Right lung (tissue), 5 donors: ENCODE results near the gene CBLB. TPM values are rescaled to one million over a fixed set of nuclear protein-coding genes. Genes with fewer than 3 reads are reported as not detected.

Source experiments
- DNase-seq, 2 donors: peaks; one replicate each; pipeline ENCODE4 v3.0.0-alpha.2; 2013
- polyA plus RNA-seq, 5 donors: library from polyadenylated mRNA; unstranded; fragments of 120-200 nt; gene quantifications; one replicate each; pipeline versions ENCODE4 v1.2.1 to v1.2.3, GENCODE V29; 2013; ENCODE audit warnings: inconsistent platforms in 1 of 5, low replicate concordance in 1 of 5; ENCODE audit not compliant: insufficient read length in 5 of 5, insufficient read depth in 1 of 5

Gene CBLB
- polyA plus RNA-seq, 5 donors: 31.9 to 49.1 (median 45.5) TPM

GRCh38 chr3:105791131-105791530, 77.7 kb downstream of the CBLB start:
- DNase-seq: no peak

DNA sequence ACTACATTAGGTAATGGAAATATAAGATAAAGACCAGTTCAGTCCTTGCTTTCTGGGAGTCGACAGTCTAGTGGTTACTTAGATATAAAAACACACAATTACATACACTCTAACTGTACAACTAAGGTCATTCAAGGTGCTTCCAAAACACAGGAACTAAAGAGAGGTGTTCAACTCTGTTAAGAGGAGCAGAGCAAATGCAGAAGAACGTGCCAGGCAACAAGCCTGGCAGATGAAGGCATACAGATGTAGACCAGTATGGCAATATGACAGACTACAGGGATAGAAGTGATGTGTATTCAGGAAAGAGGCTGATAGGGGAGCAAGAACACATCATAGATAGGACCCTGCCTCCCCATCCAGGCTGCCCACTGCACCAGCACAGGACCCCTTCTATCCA, 78.3 kb downstream of the CBLB start:
- no peak for DNase-seq

DNA sequence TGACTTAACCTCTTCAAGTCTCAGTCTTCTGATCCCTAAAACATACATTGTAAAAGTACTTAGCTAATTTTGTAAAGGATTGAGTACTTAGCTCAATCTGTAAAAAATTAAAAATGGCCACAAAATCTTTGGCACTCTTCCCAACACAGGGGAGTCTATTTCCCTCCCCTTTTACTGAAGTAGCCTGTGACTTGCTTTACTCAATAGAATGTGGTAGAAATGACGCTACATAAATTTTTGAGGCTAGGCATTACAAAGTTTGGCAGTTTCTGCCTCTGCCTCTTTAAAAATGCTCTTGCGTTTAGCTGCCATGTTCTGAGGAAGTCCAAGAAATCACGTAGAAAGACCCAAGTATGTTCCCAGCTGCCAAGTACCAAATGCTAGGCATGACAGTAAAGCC, 80.2 kb downstream of the CBLB start:
- DNase-seq: no peak

- no peak for DNase-seq
Observed at GRCh38 chr3:105787453-105787852, 81.4 kb downstream of the CBLB start.

DNA sequence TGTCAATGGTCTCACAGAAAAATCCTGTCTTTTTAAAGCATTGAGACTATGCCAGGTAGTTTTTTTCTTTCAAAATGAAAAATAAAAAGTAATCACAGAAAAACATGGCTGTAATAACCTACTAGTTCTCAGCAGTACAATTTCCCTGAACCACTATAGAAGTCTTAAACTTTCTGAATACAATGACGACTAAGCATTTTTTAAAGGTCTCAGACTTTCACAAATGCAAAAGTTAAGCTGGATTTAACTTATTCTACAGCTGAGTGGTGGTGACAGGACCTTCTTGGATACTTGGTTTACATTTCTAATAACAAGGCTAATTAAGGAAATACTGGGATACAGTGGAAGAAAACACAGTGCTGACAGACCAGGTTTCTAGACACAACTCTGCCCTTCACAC, 81.8 kb downstream of the CBLB start:
- DNase-seq: no peak

GRCh38 chr3:105786241-105786640, 82.6 kb downstream of the CBLB start:
- no peak for DNase-seq

GRCh38 chr3:105785803-105786202, 83.0 kb downstream of the CBLB start:
- DNase-seq: no peak

DNA sequence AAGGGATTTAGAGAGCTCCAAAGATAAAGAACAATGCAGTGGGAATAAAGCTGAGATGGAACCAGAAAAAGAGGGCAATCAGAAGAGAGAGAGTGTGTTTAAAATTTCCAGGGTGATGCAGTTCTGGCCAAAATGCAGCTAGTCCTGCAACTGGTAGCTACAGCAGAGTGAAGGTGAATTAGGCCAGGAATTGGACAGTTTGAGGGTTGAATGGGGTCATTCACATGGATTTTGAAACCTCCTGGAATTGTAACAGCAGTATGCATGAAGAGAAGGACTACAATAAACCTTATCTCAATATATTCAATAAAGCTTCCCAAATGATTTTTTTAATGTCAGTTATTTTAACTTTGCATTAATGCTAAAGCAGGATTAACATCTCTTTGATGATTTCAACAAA, 85.2 kb downstream of the CBLB start:
- DNase-seq: no peak

DNA sequence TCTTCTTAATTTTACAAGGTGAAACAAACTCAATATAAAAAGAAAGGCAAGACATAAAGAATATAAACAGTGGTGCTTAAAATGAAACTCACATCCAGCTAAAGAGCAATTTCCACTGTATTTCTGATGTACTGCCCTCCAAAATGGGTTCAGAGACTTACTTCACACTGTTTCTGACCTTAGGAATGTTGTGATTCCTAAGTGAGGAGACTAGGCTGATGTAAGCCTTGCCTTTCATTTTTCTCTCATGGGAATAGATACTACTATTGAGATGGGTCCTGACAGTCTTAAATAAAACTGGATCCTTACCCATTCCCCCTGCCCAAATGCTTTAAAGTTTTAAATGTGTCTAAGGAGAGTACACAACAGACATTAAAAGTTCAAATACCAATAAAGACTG, 86.9 kb downstream of the CBLB start:
- no peak for DNase-seq

DNA sequence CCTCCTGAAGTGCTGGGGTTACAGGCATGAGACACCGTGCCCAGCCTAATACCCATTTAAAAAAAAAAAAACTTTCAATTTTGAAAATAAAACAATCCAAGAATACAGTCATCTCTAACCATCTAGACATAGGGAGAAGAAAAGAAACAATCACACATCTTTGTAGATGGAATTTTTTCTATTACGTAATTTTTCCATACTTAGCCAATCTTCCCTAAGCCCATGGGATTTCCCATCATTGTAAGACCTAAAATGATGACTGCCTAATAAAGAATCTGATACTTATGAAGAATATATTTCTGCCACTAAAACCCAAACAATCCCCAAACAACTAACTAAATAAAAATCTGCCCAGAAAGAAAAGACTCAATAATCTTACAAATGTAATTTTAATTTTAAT, 88.7 kb downstream of the CBLB start:
- DNase-seq: no peak

- DNase-seq: no peak
Observed at GRCh38 chr3:105775368-105775767, 93.4 kb downstream of the CBLB start.

GRCh38 chr3:105774444-105775180, 94.2 kb downstream of the CBLB start:
- DNase-seq: no peak

DNA sequence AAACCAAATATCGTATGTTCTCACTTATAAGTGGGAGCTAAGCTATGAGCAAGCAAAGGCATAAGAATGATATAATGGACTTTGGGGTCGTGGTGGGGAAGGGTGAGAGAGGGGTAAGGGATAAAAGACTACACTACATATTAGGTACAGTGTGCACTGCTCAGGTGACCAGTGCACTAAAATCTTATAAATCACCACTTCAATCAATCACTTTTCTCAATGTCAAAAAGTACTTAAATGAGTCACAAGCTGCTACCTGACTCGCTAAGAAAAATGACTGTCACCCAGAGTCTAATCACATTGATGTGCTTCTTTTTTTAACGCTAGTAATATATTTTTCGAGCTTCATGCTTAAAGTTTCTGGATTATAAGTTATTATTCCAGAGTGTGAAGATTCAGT, 95.5 kb downstream of the CBLB start:
- no peak for DNase-seq

GRCh38 chr3:105772635-105773034, 96.2 kb downstream of the CBLB start:
- DNase-seq: no peak

- no peak for DNase-seq
Observed at GRCh38 chr3:105771392-105771791, 97.4 kb downstream of the CBLB start.

DNA sequence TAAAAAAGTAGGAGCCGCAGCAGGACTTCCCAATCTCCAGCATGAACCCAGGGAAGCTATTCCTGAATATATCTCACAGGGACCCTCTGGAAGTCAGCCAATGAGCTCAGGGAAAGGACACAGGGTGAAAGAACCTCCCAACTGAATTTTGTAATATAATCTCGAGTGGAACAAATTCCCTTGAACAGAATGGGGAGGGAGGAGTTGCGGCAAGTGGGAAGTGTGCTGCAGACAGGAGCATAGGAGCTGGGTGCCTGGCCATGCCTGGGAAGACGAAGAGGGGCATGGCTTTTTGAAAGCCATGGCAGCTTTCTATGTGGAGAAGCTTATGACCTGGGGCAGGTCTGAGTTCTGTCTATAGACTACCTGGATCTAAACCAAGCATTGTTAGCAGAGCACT, 98.4 kb downstream of the CBLB start:
- no peak for DNase-seq

DNA sequence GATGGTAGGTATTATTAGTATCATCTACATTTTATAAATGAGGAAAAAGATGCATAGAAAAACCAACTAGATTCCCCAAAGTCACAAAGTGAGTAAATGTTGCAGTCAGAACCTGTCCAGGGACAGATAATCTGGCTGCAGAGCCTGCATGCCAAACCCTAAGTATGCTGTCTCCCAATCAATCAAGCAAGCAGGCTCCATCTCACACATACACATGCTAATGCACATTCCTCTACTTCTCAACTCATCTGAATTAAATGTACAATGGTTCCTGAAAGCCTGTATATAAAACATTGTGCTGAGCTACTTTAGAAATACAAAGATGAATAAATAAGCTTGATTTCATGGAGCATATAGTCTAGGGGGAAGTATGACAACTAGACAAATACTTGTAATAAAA, 101.0 kb downstream of the CBLB start:
- DNase-seq: no peak

- no peak for DNase-seq
Observed at GRCh38 chr3:105767216-105767615, 101.6 kb downstream of the CBLB start.

GRCh38 chr3:105765308-105765639, 103.5 kb downstream of the CBLB start:
- DNase-seq: no peak

- no peak for DNase-seq
Observed at GRCh38 chr3:105764378-105765307, 104.2 kb downstream of the CBLB start.

DNA sequence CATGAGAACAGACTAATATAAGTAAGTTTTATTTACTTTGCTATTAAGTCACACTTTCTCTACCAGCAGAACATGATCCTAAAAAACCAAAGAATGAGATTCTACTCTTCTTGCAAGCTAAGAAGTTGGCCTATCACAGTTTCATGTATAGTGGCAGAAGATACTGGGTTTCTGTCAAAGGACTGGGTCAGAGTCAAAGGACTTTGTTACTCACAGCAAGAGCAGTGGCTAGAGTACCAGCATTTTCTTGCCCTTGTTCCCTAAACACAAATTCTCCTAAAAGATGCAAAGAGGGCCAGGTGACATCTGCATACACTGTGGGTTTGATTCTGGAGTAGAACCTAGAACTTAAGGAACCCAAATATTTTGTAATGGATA, 105.2 kb downstream of the CBLB start:
- no peak for DNase-seq

DNA sequence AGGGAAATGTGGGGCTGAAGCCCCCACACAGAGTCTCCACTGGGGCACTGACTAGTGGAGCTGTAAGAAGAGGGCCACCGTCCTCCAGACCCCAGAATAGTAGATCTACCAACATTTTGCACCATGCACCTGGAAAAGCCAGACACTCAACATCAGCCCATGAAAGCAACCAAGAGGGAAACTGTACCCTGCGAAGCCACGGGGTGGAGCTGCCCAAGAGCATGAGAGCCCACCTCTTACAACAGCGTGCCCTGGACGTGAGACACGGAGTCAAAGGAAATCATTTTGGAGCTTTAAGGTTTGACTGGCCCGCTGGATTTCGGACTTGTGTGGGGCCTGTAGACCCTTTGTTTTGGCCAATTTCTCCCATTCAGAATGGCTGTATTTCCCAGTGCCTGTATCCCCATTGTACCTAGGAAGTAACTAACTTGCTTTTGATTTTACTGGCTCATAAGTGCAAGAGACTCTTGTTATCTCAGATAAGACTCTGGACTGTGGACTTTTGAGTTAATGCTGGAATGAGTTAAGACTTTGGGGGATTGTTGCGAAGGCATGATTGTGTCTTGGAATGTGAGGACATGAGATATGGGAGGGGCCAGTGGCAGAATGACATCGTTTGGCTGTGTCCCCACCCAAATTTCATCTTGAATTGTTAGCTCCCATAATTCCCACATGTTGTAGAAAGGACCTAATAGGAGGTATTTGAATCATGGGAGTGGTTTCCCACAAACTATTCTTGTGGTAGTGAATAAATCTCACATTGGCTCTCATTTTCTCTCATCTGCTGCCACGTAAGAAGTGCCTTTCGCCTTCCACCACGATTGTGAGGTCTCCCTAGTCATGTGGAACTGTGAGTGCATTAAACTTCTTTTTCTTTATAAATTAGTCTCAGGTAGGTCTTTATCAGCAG, 105.8 kb downstream of the CBLB start:
- no peak for DNase-seq
